Endothelial cell (in vitro differentiated cells): ENCODE measurements around the gene LILRA1. TPM values are rescaled to one million over a fixed set of nuclear protein-coding genes. Genes with fewer than 3 reads are reported as not detected.
"Not testable (repeated sequence)": the region's sequence is repeated elsewhere in the genome, so short reads cannot be mapped to it uniquely, and the experiment has no call there.

Experiments used
- DNase-seq: peaks from one replicate; pipeline ENCODE4 v3.0.0; 2021; ENCODE audit warnings: low spot score
- H3K27ac Mint-ChIP-seq: one replicate; pipeline ENCODE4 v1.8.0; 2021; ENCODE audit warnings: mixed read lengths, inconsistent platforms; ENCODE audit not compliant: unreplicated experiment
- H3K27me3 Mint-ChIP-seq: one replicate; pipeline ENCODE4 v1.8.0; 2021; ENCODE audit warnings: mild to moderate bottlenecking, moderate library complexity, mixed read lengths, inconsistent platforms; ENCODE audit not compliant: unreplicated experiment
- H3K36me3 Mint-ChIP-seq: one replicate; pipeline ENCODE4 v1.8.0; 2021; ENCODE audit warnings: mild to moderate bottlenecking, low read depth, mixed read lengths, inconsistent platforms; ENCODE audit not compliant: unreplicated experiment
- H3K4me1 Mint-ChIP-seq: one replicate; pipeline ENCODE4 v1.8.0; 2021; ENCODE audit warnings: mild to moderate bottlenecking, mixed read lengths, inconsistent platforms; ENCODE audit not compliant: unreplicated experiment
- H3K4me3 Mint-ChIP-seq: one replicate; pipeline ENCODE4 v1.8.0; 2021; ENCODE audit warnings: mild to moderate bottlenecking, mixed read lengths, inconsistent platforms; ENCODE audit not compliant: unreplicated experiment
- H3K9me3 Mint-ChIP-seq: one replicate; pipeline ENCODE4 v1.8.0; 2021; ENCODE audit warnings: mixed read lengths, inconsistent platforms; ENCODE audit not compliant: unreplicated experiment
- CTCF ChIP-seq: fragments of 200-600 bp; sonication (generic); IDR thresholded peaks from one replicate; pipeline ENCODE4 v1.5.0; 2021; ENCODE audit warnings: antibody characterized with exemption; ENCODE audit not compliant: unreplicated experiment
- total RNA-seq: library from RNA; stranded (reverse); fragmentation: NEBNext Ultra II Directional; extraction: Animal tissue kit (Norgen Biotek cat#: 25700); gene quantifications from one replicate; pipeline ENCODE4 v1.2.1, GENCODE V29; 2021; ENCODE audit not compliant: unreplicated experiment

Gene LILRA1
- total RNA-seq, 1 donor from 2014 or later, result not detected

GRCh38 chr19:54626757-54627156, 33.3 kb downstream of the LILRA1 start:
- no peak for DNase-seq
- Mint-ChIP-seq H3K27me3 (peaks cover 11% of the 10 kb centered on the region), H3K36me3 (peaks cover 25% of the 10 kb centered on the region), H3K4me1 (no peaks in the 10 kb centered on the region), H3K27ac (no peak overlapping the region), H3K9me3 (peaks cover 40% of the 10 kb centered on the region), H3K4me3 (no peak overlapping the region)
- TF ChIP-seq CTCF, result no peak

- H3K27me3 Mint-ChIP-seq, result peaks cover 11% of the 10 kb centered on the region
- not testable (repeated sequence) for H3K4me1 Mint-ChIP-seq, H3K4me3 Mint-ChIP-seq, H3K27ac Mint-ChIP-seq, DNase-seq
- H3K9me3 Mint-ChIP-seq, result peaks cover 34% of the 10 kb centered on the region
- H3K36me3 Mint-ChIP-seq, result peaks cover 25% of the 10 kb centered on the region
Observed at GRCh38 chr19:54627912-54628311, 34.5 kb downstream of the LILRA1 start.

- DNase-seq, H3K4me1 Mint-ChIP-seq, H3K27ac Mint-ChIP-seq: not testable (repeated sequence)
- Mint-ChIP-seq H3K36me3 (peaks cover 21% of the 10 kb centered on the region), H3K27me3 (peaks cover 11% of the 10 kb centered on the region), H3K4me3 (peak within 1 kb of the TSS; percentile 31), H3K9me3 (peaks cover 24% of the 10 kb centered on the region)
Observed at GRCh38 chr19:54630262-54630661, 36.8 kb downstream of the LILRA1 start, which contains the start of gene LILRB1. Gene LILRB1, plus strand, starts transcription at chr19:54630484. Its CDS starts 590 bp downstream, at chr19:54631074.

- no peaks in the 10 kb centered on the region for H3K4me1 Mint-ChIP-seq
- peaks cover 22% of the 10 kb centered on the region for H3K9me3 Mint-ChIP-seq
- TF ChIP-seq CTCF, result no peak
Observed at GRCh38 chr19:54630782-54631181, 37.4 kb downstream of the LILRA1 start.

GRCh38 chr19:54631489-54632337, 38.3 kb downstream of the LILRA1 start:
- H3K36me3 Mint-ChIP-seq, result peaks cover 13% of the 10 kb centered on the region
- not testable (repeated sequence) for H3K27me3 Mint-ChIP-seq, H3K4me3 Mint-ChIP-seq, DNase-seq, H3K27ac Mint-ChIP-seq, H3K4me1 Mint-ChIP-seq
- peaks cover 14% of the 10 kb centered on the region for H3K9me3 Mint-ChIP-seq

More at GRCh38 chr19:54630782-54631181, 37.4 kb downstream of the LILRA1 start:
- Mint-ChIP-seq H3K27ac (no peak overlapping the region), H3K4me3 (no peak overlapping the region), H3K27me3 (peaks cover 13% of the 10 kb centered on the region), H3K36me3 (peaks cover 20% of the 10 kb centered on the region)
- no peak for DNase-seq

GRCh38 chr19:54632517-54632916, 39.1 kb downstream of the LILRA1 start:
- H3K27ac Mint-ChIP-seq, H3K4me3 Mint-ChIP-seq, DNase-seq, H3K4me1 Mint-ChIP-seq: not testable (repeated sequence)
- H3K9me3 Mint-ChIP-seq, result peaks cover 16% of the 10 kb centered on the region
- peaks cover 13% of the 10 kb centered on the region for H3K36me3 Mint-ChIP-seq
- peaks cover 12% of the 10 kb centered on the region for H3K27me3 Mint-ChIP-seq

GRCh38 chr19:54633401-54633800, 40.0 kb downstream of the LILRA1 start:
- no peak for TF ChIP-seq CTCF
- Mint-ChIP-seq H3K27me3 (peaks cover 12% of the 10 kb centered on the region), H3K9me3 (peaks cover 18% of the 10 kb centered on the region), H3K4me1 (no peaks in the 10 kb centered on the region), H3K4me3 (no peak overlapping the region), H3K27ac (no peak overlapping the region), H3K36me3 (peaks cover 13% of the 10 kb centered on the region)
- DNase-seq, result no peak

GRCh38 chr19:54636081-54636480, 42.6 kb downstream of the LILRA1 start:
- not testable (repeated sequence) for H3K4me3 Mint-ChIP-seq, H3K4me1 Mint-ChIP-seq, H3K27ac Mint-ChIP-seq, DNase-seq, H3K27me3 Mint-ChIP-seq, H3K36me3 Mint-ChIP-seq
- peaks cover 26% of the 10 kb centered on the region for H3K9me3 Mint-ChIP-seq
